ENCODE data around the gene NDUFS2.
A peak's percentile ranks its signal among the peaks of the same experiment; 100 is the strongest.

NDUFS2 gene

DNA sequence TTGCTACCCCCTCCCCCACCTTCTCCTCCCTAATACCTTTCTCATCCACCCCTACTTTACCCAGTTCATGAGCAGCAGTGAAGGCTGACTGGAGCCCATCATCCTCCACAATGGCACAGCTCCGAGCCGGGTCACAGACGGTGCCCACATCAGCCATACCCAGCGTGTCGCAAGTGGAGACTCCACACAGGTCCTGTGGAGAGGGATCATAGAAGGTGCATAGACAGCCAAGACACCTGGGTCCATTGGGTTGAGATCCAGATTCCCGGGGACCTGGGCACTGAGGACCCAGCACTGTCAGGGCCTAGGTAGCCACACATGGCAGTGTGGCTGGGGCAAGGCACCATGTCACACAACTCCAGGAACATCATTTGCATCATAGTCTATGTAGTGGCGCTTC is 6.1 kb upstream of the NDUFS2 start:
- no peak for DNase-seq (ENCODE audit: low spot score)

DNA sequence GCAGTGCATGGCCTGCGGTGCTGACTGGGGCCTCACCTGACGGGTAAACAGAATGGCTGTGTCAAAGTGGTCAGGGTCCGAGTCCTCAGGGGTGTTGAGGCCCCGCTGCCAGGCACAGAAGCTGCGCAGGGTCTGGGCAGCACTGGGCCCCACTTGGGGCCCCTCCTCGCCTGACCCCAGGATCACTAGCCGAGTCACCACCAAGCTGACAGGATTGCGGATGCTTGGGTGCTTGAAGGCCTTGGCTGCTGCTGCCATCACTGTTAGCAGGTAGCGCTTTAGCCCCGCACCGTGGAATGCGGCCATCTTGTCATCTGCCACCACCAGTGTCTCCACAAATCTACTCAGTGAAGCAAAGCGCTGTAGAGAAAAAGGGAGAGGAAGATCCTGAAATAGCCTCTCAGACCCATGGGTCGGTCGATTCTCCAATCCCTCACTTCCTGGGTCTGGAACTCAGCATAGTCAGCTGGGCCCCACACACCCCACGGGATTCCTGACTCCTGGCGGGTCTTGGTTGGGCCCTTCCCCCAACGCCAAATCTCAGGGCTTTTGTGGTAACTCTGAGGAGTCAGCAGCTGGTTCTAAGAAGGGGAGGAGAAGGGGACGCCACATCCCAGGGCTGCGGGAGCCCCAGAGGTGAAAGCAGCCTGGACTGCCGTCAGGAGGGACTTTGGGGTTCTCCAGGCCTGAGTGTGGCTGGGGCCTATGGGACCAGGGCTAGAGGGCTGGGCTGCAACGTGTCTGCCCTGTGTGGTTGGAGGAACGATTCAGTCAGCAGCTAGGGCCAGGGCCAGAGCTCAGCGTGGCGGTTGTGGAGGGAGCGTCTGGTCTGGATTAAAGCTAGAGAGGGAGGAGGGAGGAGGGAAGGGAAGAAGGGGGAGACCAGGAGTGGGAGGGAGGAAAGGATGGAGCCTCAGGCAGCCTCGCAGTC is 5.4 kb upstream of the NDUFS2 start:
- DNase-seq (ENCODE audit: low spot score), result no peak

DNA sequence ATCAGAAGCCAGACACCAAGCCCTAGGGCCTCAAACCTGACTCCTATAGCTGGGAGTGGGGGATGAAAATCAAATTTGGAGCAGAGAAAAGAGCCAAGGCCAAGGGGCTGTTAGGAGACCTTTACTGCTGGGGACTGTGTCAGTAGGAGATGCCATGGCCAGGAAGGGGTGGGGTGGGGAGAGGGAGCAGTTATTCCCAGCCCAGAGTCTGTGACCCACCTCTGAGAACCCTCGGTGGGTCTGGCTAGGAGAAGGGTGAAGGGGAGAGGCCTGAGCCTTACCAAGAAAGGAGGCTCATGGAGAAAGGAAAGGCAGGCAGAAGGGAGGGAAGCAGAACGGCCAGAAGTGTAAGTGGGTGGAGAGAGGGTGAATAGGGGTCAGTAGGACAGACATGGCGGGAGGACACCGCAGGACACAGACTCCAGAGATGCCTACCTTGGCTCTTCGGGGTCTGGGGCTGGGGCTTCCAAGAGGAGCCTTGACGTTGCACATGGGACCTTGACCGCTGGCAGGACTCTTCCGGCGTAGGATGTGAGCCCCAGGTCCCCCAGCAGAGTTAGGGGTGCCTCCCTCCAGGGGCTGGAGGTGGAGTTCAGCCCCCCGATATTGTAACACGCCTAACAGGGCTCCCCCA is 4.5 kb upstream of the NDUFS2 start:
- no peak for DNase-seq (ENCODE audit: low spot score)

DNA sequence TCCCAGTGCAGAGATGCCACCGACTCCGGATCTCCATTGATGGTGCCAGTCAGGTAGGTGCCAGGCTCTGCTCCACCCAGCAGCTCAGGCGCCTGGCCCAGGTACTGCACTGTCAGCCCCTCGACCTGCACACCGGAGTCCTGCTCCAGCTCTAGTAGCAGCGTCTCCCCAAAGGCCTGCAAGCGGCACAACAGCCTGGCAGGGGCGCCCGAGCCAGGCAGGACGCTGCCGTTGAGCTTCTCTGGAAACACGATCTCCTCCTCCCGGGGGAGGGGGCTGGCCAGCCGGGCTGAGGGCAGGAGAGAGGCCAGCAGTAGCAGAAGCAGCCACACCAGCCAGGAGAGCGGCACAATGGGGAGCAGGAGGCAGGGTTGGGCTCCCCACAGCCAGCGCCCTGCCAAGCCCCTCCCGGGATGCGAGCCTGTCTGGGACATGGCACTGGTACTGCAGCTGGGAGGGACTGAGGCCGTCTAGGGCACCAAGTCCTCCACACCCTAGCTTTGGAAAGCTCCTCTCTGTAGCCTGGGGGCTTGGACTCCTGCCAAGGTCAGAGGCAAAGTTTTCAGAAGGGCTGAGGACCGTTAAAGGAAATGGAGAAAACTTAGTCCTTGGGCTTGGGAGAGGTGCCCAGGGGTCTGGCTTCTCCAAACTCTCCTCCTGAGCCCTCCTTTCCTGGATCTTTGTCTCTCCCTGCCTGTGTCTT is 3.8 kb upstream of the NDUFS2 start:
- no peak for DNase-seq (ENCODE audit: low spot score)

DNA sequence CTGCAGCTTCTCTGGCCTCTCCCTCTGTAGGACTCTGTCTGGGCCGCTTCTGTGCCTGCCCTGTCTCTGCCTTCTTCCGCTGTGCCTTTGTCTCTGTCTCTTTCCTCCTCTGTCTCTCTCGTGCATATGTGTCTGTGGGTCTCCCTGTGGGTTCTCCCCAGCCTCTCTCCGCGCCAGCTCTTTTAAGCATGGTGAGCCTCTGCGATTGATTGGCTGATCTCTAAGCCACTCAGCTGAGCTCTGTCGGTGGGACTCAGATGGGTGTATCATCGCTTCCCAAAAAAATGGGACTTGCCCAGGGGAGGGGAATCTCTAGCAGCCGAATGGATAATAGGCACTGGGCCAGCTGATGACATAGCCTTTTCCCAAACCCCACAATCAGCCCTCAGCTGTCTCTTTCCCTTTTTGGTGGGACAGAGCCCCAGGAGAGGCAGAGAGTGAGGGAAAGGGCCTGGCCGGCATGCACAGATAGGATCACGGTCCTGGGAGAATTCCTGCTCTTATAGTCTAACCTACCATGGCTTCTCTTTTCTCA is 3.2 kb upstream of the NDUFS2 start, which contains the start of gene ADAMTS4:
Gene ADAMTS4, minus strand, starts transcription at position 158 of the 535 bp plus-strand sequence. CDS start 427 bp downstream, outside the sequence.
- DNase-seq (ENCODE audit: low spot score), result no peak

DNA sequence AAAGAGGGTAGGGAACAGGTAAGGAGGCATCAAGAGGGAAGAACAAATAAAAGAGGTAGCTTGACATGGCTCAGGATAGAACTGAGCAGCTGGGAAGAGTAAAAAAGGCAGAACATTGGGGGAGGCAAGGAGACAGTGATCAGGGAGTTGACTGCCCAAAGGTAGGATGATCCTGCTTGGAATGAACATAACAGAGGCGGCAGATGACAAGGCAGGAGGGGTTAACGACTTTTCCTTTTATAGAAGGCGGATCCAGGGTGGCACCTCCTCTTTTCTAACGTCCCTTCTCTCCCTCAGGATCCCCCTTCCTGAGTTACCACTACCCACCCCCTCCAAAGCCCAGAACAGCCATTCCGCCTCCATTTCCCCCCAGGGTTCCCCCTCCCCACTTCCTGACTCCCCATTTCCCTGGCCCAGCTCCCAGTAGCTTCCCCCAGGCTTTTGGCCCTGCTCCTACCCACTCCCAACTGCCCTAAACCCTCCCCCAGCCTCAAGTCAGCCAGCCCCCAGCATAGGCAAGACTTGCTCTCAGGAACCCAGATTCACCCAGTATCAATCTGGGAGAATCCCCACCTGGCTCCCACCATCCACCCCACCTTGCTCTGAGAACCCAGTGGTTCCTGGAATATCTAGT is 2.5 kb upstream of the NDUFS2 start:
- no peak for DNase-seq (ENCODE audit: low spot score)

DNA sequence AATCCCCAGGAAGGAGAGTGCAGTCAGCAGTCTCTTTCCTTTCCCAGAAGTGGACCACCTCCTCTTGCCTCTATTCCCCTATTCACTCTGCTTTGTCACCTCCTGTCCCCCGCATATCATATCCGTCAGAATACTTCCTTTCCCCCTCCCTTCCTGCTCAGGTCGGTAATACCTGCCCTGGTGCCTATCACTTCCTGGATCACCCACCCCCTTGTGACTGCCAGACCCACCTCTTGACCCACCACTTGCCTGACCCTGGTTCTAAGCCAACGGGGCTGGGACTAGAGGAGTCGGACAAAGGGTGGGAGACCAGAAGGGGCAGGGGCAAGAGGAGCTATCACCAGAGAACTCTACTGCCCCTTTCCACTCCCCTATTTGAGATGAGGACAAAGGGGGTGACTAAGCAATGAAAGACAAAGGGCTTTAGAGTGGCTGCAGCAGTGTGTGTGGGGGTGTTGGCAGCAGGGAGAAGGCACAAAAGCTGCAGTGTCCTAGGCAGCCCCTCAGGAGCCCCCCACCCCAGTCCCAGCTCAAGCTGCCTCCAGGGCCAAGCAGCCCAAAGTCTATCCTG is 1.7 kb upstream of the NDUFS2 start:
- DNase-seq (ENCODE audit: low spot score), result no peak

DNA sequence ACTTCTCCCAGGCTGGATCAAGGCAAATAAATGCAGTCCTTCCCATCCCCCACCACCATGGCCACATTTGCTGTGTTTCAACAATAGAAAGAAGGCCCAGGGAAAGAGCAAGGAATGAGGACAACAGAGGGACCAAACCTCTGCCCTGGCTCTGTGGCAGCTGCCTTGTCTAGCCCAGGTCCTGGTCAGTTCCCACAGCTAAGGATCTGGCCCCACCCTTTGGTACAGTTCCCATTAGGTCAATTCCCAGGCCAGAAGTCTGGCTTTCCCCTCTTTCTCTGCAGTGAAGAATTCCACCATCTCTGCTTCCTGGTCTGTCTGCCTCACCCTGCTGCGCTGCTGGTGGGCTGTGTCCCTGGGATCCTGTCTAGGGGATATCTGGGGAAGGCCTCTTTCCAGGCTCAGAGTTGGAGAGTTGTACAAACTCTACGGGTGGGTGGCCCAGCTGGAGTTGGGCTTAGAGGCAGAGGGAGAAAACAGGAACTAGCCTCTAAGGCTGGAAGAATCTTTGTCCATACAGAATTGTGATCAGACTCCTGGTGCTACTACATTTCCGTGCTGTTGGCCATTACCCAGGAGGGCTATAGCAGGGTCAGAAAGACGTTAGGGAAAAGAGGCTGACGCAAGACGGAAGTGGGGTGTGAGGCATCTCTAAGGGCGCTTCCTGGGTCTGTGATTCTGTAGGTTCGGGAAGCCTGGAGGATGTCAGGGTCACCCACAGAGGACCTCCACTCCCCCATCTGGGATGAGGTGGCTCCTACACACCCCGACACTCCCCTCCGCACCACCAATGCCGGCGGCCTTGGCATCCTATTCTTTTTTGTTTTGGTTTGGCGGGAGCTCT is 953 bp upstream of the NDUFS2 start:
- DNase-seq (ENCODE audit: low spot score), result no peak

DNA sequence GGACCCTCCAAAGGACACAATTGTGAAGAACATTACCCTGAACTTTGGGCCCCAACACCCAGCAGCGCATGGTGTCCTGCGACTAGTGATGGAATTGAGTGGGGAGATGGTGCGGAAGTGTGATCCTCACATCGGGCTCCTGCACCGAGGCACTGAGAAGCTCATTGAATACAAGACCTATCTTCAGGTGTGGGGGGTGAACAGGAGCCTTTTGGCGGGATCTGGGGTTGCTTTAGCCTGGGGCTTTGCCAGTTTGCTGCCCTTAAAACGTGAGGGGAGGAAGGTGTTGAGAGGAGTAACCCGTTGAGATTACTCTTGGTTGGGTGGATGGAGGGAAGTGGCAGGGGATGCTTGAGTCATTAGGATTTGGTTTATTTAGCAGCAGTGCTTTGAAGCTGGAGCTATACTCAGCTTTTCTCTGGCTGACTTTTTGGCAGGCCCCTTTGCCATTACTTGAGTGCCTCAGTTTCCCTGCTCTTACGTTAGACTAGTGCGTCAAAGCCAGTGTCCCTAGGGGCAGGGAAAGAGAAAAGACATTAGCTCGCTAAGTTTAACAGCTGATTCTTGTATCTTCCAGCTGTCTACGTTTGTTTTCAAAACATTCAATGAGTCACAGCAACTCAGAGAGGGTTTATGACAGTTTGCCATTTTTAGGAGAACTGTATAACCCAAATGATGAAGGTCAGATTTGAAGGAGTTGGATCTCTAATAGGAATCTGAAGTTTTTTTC is 4.4 kb downstream of the NDUFS2 start:
- DNase-seq (ENCODE audit: low spot score), result no peak

DNA sequence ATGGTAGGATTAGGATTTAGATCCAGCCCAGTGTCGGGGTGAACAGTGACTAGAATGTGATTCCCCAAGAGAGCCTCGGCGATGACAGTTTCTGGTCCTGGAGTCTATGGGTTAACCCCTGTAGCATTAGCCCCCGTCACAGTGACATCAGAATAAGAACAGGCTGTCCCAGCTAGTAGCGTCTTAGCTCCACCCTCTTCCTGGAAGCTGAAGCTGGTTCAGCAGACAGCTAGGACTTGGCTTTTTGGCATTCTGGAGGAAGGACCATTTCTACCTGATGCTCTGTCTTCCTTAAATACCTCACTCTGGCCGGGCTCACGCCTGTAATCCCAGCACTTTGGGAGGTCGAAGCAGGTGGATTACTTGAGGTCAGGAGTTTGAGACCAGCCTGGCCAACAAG is 5.0 kb downstream of the NDUFS2 start:
- no peak for DNase-seq (ENCODE audit: low spot score)

DNA sequence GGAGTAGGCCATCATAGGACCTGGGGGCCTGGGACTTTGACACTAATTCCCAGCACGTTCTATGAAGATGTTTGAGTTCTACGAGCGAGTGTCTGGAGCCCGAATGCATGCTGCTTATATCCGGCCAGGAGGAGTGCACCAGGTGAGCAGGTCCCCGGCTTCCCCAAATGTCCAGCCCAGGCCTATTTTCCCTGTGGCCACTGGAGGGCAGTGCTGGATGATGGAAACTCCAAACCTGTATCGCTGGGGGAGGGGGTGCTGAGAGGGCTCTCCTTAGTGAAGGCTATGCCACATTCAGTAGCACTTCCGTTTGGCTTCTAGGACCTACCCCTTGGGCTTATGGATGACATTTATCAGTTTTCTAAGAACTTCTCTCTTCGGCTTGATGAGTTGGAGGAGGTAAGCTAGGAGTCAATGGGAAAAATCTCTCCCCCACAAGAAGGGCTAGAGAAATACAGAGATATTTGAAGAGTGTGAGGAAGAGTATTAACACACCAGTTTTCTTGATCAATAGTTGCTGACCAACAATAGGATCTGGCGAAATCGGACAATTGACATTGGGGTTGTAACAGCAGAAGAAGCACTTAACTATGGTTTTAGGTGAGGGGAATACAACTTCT is 7.7 kb downstream of the NDUFS2 start:
- DNase-seq (ENCODE audit: low spot score), result peak; percentile 77

DNA sequence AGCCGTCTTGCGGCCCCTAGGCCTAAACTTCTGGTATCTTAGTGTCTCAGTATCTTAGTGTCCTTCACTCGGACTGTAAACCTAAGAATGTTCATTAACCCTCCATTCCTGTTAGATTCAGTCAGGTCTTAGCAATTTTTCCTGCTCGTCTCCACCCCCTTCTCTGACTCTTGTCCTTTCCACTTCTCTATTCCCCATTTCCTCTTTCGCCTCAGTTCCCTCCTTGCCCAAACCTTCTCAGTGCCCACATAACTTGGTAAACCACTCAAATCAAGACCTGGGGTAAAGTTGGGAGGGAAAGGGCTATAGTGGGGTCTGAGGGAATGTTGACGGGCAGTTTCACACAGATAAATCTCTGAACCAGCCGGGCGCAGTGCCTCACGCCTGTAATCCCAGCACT is 12.2 kb downstream of the NDUFS2 start:
- DNase-seq (ENCODE audit: low spot score), result no peak

DNA sequence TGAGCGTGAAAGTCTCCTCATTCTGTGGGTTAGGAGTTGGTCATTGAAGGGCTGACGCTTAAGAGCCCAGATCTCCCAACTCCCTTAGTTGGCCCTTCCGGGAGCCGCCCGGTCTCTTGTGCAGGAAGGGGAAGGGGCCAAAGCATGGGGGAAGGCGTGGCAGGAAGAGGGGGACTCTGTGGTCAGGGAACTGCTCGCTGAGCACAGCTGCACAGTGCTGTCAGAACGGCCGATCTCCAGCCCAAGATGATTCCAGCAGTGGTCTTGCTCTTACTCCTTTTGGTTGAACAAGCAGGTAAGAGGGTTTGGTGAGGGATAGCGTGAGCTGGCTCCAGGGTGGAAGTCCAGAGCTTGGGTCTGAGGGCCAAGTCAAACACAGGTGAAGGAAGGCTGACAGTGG is 12.9 kb downstream of the NDUFS2 start, which contains the start of gene FCER1G:
Gene FCER1G, plus strand, starts transcription at position 220 of the 400 bp plus-strand sequence. Its CDS starts 27 bp downstream, at position 247.
- no peak for DNase-seq (ENCODE audit: low spot score)

DNA sequence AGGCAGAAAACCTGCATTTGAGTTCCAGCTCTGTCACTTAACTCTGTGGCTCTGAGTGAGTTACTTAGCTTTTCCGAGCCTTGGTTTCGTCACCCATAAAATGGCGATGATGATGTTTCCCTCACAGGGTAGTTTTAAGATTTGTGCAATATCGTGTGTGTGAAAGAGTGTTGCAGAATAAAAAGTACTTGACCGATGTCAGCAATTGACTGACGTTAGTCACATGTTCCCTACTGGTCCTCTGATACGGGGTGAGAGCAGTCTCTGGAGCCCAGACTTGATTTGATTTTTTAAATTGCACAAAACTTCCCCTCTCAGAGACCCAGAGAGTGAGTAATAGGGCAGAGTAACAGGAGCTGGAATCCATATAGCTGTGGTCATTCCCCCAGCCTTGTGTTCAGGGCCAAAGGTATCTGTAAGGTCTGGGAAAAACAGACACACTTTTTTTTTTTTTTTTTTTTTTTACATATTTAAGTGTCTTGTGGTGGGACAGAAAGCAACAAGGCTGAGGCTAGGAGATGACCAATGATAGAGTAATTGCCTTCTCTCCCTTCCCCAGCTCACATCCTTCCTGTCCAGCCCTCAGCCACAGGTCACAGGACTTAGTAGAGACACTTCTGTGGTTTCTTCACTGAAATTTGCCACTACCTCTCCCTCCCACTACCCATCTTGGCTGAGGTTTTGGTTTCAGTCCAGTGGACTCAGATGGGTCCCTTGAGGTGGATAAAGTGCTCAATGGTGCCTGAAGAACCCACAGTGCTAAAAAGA is 15.0 kb downstream of the NDUFS2 start:
- no peak for DNase-seq (ENCODE audit: low spot score)

DNA sequence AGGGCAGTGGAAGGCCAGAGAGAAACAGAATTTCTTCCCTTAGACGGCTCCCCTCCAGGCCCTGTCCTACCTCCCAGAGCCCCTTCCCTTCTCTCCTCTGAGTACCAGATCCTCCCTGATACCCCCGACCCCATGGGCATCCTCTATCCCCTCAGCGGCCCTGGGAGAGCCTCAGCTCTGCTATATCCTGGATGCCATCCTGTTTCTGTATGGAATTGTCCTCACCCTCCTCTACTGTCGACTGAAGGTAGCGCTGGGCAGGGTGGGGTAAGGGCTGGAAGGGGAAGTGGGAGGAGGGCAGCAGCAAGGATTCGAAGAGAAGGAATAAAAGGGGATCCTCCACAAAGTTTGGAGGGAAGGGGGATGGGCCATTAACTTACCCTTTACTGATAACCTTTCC is 15.7 kb downstream of the NDUFS2 start:
- DNase-seq (ENCODE audit: low spot score), result no peak

DNA sequence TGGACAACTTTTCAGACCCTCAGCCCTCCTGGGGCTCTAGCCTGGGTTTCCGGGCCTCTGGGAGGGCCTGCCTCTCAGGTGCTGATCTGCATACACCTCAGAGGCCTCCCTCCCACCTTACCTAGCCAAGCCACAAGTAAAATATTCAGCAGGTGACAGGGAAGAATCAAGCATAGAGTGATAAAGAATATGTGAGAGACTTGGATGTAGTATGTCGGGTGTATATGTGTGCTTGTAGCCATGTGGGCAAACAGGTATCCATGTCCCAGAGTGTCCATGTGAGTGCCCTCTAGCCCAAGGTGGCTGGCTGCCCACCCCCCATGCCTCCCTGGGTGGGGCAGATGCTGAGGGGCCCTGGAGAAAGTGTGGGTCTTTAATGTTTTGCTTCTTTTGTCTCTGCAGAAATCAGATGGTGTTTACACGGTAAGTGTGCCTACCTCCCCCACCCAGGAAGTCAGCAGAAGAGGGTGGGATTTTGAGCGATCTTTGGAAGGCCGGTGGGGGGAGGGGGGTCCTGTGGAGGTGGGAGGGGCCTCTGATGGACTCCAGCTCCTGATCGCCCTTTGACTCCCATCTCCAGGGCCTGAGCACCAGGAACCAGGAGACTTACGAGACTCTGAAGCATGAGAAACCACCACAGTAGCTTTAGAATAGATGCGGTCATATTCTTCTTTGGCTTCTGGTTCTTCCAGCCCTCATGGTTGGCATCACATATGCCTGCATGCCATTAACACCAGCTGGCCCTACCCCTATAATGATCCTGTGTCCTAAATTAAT is 16.3 kb downstream of the NDUFS2 start:
- DNase-seq (ENCODE audit: low spot score), result no peak

DNA sequence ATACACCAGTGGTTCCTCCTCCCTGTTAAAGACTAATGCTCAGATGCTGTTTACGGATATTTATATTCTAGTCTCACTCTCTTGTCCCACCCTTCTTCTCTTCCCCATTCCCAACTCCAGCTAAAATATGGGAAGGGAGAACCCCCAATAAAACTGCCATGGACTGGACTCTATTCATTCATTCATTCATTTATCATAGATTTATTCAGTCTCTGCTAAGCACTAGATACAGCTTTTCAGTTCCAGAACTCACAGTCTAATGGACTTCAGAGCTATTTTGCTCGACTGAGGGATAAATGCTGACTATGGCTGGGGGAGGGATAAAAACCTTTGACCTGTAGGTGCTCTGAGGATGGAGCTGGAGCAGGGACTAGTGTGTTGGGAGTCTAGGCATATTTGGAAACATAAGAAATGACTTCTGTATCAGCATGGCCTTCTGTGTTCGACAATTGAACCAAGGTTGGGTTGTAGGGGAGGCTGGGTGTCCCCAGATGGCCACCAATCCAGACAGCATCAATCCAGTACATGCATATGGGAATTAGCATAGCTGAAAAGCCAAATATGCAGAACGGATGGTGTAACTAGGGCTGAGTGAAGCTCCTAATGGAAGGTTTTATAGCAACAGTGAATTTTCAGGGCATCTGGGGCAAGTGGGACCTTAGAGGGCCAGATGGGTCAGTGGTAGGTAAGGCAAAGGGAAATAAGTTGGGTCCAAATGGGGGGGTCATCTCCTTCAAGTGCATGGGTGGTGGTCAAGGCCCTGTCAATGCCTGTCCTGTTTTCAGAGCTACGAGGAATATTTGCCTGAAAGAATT is 17.1 kb downstream of the NDUFS2 start:
- DNase-seq (ENCODE audit: low spot score), result no peak
